Stimulated activated CD8-positive, alpha-beta memory T cell treated with anti-CD3 and anti-CD28 coated beads, Interleukin-2, amount 100 ng/mL, for 1 hour (primary cell): Measurements from ENCODE around the gene ST6GALNAC1.

ENCODE experiments used
- DNase-seq, 2 donors: peaks; one replicate each; pipeline ENCODE4 v3.0.0-alpha.2; 2020; ENCODE audit warnings: low read depth in 2 of 2

ST6GALNAC1 gene, protein sequence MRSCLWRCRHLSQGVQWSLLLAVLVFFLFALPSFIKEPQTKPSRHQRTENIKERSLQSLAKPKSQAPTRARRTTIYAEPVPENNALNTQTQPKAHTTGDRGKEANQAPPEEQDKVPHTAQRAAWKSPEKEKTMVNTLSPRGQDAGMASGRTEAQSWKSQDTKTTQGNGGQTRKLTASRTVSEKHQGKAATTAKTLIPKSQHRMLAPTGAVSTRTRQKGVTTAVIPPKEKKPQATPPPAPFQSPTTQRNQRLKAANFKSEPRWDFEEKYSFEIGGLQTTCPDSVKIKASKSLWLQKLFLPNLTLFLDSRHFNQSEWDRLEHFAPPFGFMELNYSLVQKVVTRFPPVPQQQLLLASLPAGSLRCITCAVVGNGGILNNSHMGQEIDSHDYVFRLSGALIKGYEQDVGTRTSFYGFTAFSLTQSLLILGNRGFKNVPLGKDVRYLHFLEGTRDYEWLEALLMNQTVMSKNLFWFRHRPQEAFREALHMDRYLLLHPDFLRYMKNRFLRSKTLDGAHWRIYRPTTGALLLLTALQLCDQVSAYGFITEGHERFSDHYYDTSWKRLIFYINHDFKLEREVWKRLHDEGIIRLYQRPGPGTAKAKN

GRCh38 chr17:76643553-76644148 lies at the start of gene ST6GALNAC1:
Gene ST6GALNAC1, minus strand, starts transcription at chr17:76643757. Its CDS starts 119 bp downstream, at chr17:76643638.
- DNase-seq: no peak

- no peak for DNase-seq
Measured at GRCh38 chr17:76691379-76692191, 48.0 kb upstream of the ST6GALNAC1 start.

DNA sequence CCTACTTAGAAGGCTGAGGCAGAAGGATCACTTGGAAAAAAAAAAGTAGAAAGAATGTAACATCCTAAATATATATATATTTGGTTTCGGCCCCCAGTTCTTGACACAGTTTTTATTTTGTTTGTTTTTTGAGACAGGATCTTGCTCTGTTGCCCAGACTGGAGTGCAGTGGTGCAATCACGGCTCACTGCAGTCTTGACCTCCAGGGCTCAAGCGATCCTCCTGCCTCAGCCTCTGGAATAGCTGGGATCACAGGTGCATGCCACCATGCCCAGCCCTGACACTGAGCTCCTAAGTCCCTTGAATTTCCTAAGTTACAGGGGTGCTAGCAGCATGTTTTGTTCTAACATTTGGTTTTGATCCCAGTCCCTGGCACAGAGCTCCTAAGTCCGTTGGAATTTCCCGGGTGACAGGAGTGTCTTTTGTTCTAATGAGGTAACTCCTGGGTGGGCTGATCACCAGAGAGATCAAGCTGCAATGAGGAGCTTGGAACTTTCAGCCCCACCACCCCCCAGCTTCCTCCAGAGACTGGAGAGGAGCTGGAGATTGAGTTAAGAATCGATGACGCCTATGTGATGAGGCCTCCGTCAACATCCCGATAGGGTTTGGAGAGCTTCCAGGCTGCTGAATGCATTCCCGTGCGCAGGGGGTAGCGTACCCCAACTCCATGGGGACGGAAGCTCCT lies 47.2 kb upstream of the ST6GALNAC1 start:
- DNase-seq: no peak

GRCh38 chr17:76689859-76690258 lies 46.3 kb upstream of the ST6GALNAC1 start:
- DNase-seq: no peak

DNA sequence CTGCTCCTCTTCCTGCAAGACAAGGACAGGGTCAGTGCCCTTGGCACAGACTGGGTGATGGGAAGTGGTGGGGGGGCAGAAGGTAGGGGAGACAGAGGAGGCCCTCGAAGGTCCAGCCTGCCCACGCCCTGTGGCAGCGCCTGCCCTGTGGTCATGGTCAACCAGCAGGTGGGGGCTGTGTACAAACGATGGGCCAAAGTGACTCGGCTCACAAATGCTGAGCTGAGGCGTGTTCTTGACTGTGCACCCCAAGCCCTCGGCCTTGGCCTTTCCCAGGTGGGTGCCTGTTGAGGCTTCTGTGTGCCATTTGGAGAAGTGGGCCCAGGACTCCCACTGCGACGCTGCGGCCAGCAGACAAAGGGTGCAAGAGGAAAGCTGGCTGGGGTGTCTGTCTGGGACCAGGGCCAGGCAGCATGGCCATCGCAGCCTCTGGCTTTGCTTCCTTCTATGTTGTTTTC lies 44.6 kb upstream of the ST6GALNAC1 start:
- no peak for DNase-seq

DNA sequence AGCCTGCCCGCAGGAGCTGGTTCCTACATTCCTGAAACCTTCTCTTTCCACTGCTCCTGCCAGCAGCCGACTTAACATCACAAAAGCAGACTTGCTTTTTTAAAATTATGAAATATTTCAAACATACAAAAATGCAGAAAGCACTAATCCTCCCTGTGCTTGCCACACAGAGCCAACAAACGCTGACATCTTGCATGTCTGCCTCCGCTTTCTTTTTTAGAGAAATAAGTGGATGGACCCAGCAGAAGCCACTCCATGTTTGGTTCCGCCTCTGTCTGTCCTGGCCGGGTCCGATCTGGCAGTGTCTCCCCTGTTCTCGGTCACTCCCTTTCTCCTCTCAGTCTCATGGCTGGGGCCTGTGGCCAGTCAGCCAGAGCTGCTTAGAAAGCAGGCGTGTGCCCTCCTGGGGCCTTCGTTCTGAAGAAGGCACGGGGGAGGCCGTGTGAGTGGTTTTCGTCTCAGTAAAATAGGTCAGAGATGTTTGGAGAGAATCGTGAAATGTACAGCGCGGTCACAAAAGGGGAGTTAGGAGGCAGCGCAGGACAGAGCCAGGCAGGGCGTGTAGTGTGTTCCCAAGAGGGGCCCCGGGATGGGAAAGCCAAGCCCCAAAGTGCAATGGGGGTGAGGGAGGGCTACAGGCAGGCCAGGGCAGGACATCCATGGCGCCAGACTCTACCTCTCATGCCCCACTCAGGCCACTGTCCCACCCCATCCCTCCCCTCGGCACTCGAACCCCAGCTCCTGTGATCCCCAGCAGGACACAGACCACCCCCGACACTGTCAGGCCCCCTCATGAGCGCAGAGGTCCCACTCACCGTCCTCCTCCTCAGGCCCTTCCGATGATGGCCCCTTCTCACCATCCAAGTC lies 44.0 kb upstream of the ST6GALNAC1 start:
- no peak for DNase-seq

- DNase-seq: no peak
Measured at GRCh38 chr17:76686538-76687297, 43.2 kb upstream of the ST6GALNAC1 start.

DNA sequence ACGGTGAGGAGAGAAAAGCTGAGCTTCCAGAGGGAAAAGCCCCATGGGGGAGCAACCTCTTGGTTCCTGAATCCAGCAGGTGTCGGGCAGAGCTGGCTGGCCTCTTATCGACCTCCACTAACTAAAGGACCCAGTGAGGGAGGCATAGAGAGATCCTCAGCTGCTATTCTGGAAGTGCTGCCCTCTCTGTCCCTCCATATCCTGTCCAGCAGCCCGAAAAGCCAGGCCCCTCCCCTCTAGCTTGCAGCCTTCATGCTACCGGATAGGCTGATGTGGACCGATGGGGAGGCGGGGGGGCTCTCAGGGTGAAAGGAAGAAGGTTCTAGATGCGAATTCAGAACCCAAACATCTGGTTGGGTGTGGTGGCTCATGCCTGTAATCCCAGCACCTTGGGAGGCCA lies 42.3 kb upstream of the ST6GALNAC1 start:
- no peak for DNase-seq

- no peak for DNase-seq
Measured at GRCh38 chr17:76685366-76685765, 41.8 kb upstream of the ST6GALNAC1 start.

DNA sequence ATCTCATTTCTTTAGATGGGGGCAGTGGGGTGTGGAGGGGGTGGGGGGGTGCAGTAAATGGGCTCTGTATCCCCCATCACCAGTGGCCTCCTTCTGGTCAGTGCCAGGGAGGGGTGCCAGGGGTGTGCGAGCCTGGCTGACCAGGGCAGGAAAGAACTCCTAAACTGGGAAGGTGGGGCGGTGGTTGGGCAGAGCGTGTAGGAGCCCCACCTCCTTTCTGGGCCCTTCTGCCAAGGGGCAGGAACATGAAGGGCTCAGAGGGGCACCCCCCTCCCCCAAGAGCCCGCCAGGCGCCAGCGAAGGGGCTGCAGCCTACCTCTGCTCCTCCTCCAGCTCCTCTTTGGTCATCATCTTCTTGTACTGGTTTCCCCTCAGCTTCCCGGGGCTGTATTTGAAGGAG lies 41.2 kb upstream of the ST6GALNAC1 start:
- no peak for DNase-seq

DNA sequence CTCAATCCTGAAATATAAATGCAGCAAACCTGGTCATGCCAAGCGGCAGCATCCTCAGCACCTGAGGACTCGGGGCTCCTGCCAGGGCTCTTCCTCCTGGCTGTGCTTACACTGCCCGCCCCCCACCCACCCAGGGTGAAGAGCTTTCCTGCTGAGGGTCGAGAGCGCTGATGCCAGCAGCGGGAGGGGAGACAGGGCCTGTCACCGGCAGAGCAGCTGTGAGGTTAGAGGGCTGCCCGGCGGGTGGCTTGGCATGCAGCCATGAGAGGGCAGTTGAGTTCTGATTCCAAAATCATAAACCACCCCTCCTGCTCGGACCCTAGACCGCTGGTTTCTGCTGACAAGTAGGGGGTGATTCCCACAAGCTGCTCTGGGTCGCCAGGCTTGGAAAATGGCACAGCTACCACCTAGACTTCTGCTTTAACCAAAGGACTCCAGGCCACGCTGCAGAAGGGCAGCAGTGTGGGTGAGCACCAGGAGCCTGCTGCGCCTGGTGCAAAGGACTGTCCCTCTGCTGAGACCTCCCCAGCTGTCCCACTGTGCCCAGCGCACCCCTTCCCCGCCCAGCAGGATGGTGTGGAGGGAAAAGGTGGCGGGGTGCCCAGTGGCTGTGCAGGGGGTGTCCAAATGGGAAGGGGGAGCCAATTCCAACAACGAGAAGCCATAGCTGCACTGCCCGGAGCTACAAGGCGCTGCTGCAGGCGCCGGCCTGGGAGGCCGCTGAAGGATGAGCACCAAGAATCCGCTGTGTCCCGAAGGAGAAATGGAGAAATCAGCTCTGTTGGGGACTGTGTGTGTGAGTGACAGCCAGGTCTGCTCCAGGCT lies 40.6 kb upstream of the ST6GALNAC1 start:
- no peak for DNase-seq

DNA sequence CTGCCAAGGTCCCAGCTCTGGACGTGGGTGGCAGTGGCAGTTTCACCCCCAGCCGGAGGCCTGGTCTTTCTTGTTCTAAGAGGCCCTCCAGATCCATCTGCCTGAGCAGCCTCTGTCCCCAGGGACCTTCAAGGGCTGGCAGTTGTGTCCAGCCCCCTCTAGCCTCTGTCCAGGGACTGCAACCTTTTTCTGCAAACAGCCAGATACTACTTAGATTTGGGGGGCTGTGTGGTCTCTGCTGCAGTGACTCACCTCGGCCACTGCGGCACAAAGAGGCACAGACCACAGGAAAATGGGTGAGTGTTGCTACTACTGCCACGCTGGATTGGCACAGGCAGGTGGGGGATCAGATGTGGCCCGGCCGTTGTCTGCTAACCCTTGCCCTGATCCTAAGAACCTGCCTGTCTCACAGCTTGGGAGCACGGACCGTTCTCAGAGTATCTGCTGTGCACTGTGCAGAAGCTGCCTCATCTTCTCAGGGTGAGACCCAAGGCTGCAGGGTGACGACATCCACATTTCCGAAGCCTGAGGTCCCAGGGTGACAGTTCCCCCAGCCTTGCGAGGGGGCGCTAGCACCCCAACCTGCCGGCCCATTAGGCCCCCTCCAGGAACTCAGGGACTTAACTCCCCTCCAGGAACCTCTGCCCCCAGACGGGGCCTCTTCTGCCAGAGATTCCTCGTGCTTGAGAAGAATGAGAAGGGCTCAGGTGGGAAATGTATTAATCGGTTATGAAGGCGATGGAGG lies 39.6 kb upstream of the ST6GALNAC1 start:
- no peak for DNase-seq

DNA sequence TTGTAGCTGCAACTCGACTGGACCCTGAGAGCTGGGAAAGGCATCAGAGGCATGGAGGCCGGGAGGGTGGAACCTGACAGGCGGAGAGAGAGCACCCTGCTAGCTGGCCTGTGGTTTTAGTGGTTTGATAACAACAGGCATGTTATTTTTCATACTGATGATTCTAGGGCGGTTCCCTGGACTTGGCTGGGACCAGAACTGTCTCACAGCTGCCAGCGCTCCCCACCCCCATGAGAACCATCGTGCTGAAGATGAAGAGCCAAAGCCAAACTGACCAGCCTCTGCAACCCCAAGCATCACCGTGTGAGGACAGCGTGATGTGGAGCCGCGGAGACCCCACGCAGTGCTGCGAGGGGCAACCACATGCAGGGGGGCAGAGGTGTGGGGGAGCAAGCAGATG lies 38.7 kb upstream of the ST6GALNAC1 start:
- DNase-seq: no peak

DNA sequence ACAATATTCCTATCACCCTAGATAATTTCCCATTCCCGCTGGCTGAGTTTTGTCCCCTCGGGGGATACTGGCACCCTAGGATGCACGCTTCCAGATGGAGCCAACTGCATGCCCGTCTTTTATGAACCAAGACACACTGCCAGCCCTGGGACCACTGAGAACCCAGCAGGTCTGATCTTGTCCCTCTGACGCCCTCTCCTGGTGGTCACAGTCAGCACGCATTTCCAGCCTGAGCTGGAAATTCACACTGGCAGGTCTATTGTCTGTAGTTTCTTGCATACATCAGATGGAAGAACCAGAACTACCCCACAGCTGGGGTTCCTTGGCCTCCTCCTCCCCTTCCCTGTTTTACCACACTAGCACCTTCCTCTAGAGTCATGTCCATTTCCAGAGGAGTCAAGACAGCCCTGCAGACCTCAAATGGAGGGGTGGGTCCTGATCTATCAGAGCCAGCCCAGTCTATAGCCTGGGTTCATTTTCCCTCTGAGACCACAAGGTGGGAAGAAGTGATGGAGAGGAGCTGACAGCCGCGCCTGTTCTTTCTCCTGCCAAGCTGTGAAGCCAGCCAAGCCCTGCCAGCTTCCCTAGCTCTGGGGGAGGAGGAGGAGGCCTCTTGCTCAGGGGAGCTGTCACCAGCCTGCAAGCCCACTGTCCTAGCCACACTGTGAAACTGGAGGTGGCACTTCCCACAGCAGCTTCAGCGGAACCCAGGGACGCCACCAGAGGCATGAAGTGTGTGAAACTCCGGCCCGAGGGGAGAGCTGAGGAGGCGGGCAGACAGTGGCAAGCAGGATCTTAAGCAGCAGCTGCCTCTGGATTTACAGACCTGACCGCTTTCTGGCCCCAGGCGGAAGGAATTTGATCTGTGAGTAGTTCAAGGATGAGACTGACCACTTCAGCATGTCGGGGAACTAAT lies 37.9 kb upstream of the ST6GALNAC1 start:
- DNase-seq: peak; percentile 38 to 44

- DNase-seq: no peak
Measured at GRCh38 chr17:76679239-76679638, 35.7 kb upstream of the ST6GALNAC1 start.

GRCh38 chr17:76678330-76678729 lies 34.8 kb upstream of the ST6GALNAC1 start:
- DNase-seq: no peak

GRCh38 chr17:76677406-76677805 lies 33.8 kb upstream of the ST6GALNAC1 start:
- no peak for DNase-seq
